Measurements from ENCODE around the gene LTBP2. TPM values are rescaled to one million over a fixed set of nuclear protein-coding genes. Genes with fewer than 3 reads are reported as not detected.
A peak's percentile ranks its signal among the peaks of the same experiment; 100 is the strongest.

LTBP2 gene
- total RNA-seq, 1 experiment from 2014 or later: 1.5 TPM

GRCh38 chr14:74500417-74501134, 111.5 kb downstream of the LTBP2 start:
- no peak for DNase-seq (ENCODE audit: low read depth, low spot score)
- Histone ChIP-seq H2AFZ (ENCODE audit: low read depth, low read length, poor library complexity, severe bottlenecking) (no peak overlapping the region), H3K27ac (ENCODE audit: low read depth, low read length) (no peak overlapping the region), H3K4me3 (replicated peaks in 1 of 2; ENCODE audit: low read depth in 1 of 2, low read length in 2 of 2) (no peak overlapping the region), H3K27me3 (ENCODE audit: insufficient read depth, low read length) (no peaks in the 10 kb centered on the region), H3K4me2 (ENCODE audit: low read length) (no peak overlapping the region), H3K36me3 (ENCODE audit: control insufficient read depth in 1 of 2, insufficient read depth in 2 of 2, low read length in 2 of 2) (no peaks in the 10 kb centered on the region), H3K79me2 (ENCODE audit: insufficient read depth, low read length) (no peaks in the 10 kb centered on the region), H3K9me3 (ENCODE audit: control insufficient read depth in 1 of 2, insufficient read depth in 1 of 2, low read depth in 1 of 2, low read length in 2 of 2) (no peaks in the 10 kb centered on the region), H4K20me1 (ENCODE audit: insufficient read depth) (no peaks in the 10 kb centered on the region), H3K9me2 (ENCODE audit: insufficient read depth) (no peaks in the 10 kb centered on the region), H3K4me1 (ENCODE audit: control insufficient read depth in 1 of 2, insufficient read depth in 2 of 2, low read length in 2 of 2) (peaks cover 0 to 15% of the 10 kb centered on the region in 2 experiments; a peak in 2 of 4 replicates), H3K9ac (ENCODE audit: low read length) (no peak overlapping the region)
- peak; percentile 40 for ATAC-seq
- CTCF ChIA-PET: no interaction called here
- RAD21 ChIA-PET (ENCODE audit: low non-redundant PET in 1 of 2, low total read pairs in 2 of 2, uncharacterized antibody in 2 of 2, unreplicated experiment in 2 of 2): no interaction called here
- no TSS peak for BruUV-seq (replicated peaks)
- POLR2A ChIA-PET: no interaction called here
- no peak for TF ChIP-seq EZH2phosphoT487 (IDR thresholded peaks at IDR 0.05; ENCODE audit: borderline replicate concordance)
- no peak for TF ChIP-seq YY1 (IDR thresholded peaks at IDR 0.05; ENCODE audit: extremely low read depth, insufficient replicate concordance, low read depth, low read length)
- no peak for TF ChIP-seq FOSL1 (IDR thresholded peaks at IDR 0.05; ENCODE audit: low read depth)
- no peak for TF ChIP-seq SRF (IDR thresholded peaks at IDR 0.05; ENCODE audit: low read depth)
- no peak for TF ChIP-seq ZBTB33 (IDR thresholded peaks at IDR 0.05; ENCODE audit: extremely low read depth, insufficient replicate concordance, low read length)
- no peak for TF ChIP-seq MAX (IDR thresholded peaks at IDR 0.05)
- TF ChIP-seq EGR1 (IDR thresholded peaks at IDR 0.05; ENCODE audit: low read depth): no peak
- no peak for TF ChIP-seq JUND (IDR thresholded peaks at IDR 0.05)
- no peak for TF ChIP-seq ATF3 (IDR thresholded peaks at IDR 0.05)
- TF ChIP-seq SP1 (IDR thresholded peaks at IDR 0.05; ENCODE audit: low read depth): no peak
- no peak for TF ChIP-seq CBX3 (IDR thresholded peaks at IDR 0.05; ENCODE audit: low read depth)
- TF ChIP-seq SIN3A (IDR thresholded peaks at IDR 0.05; ENCODE audit: low read depth): no peak
- TF ChIP-seq CEBPB (IDR thresholded peaks at IDR 0.05; ENCODE audit: low read depth): no peak
- no peak for TF ChIP-seq POLR2A (IDR thresholded peaks at IDR 0.05; ENCODE audit: borderline replicate concordance, extremely low read depth, insufficient read depth, insufficient read length)
- TF ChIP-seq TCF7L2 (IDR thresholded peaks at IDR 0.05; ENCODE audit: borderline replicate concordance, extremely low read depth, insufficient read depth, insufficient read length): no peak
- TF ChIP-seq EZH2 (IDR thresholded peaks at IDR 0.05): no peak
- TF ChIP-seq RAD21 (IDR thresholded peaks at IDR 0.05; ENCODE audit: low read depth): no peak
- TF ChIP-seq ZNF274 (IDR thresholded peaks at IDR 0.05; ENCODE audit: low read depth, low read length): no peak
- intact Hi-C loops (cut with micrococcal nuclease): no loop called here
